Measurements from ENCODE around the gene NME2.
"Not testable (repeated sequence)": the region's sequence is repeated elsewhere in the genome, so short reads cannot be mapped to it uniquely, and the experiment has no call there.

Gene NME2

GRCh38 chr17:51153210-51154072 lies 12.8 kb upstream of the NME2 start, which contains the start of gene NME1:
Gene NME1 (plus strand): TSS chr17:51153559. CDS start chr17:51155655, 2,096 bp downstream.
- peak; percentile 97 for DNase-seq (ENCODE audit: low spot score)

GRCh38 chr17:51154176-51154575 lies 12.0 kb upstream of the NME2 start:
- no peak for DNase-seq (ENCODE audit: low spot score)

GRCh38 chr17:51155416-51155815 lies 10.8 kb upstream of the NME2 start:
- DNase-seq (ENCODE audit: low spot score), result no peak

GRCh38 chr17:51159604-51160003 lies 6.6 kb upstream of the NME2 start:
- DNase-seq (ENCODE audit: low spot score), result no peak

- no peak for DNase-seq (ENCODE audit: low spot score)
These were observed 4.7 kb upstream of the NME2 start for GRCh38 chr17:51161541-51161940.

GRCh38 chr17:51164911-51165679 lies 1.1 kb upstream of the NME2 start:
- DNase-seq (ENCODE audit: low spot score), result no peak

GRCh38 chr17:51165680-51166197 lies 472 bp upstream of the NME2 start:
- no peak for DNase-seq (ENCODE audit: low spot score)

GRCh38 chr17:51166987-51167931 lies 1.0 kb downstream of the NME2 start:
- DNase-seq (ENCODE audit: low spot score), result peak; percentile 53

GRCh38 chr17:51169340-51169739 lies 3.1 kb downstream of the NME2 start:
- no peak for DNase-seq (ENCODE audit: low spot score)

GRCh38 chr17:51170736-51171135 lies 4.5 kb downstream of the NME2 start:
- DNase-seq (ENCODE audit: low spot score), result no peak

GRCh38 chr17:51172030-51172429 lies 5.8 kb downstream of the NME2 start:
- not testable (repeated sequence) for DNase-seq (ENCODE audit: low spot score)

- DNase-seq (ENCODE audit: low spot score), result no peak
These were observed 14.3 kb downstream of the NME2 start for GRCh38 chr17:51180486-51180885.

- DNase-seq (ENCODE audit: low spot score), result no peak
These were observed 17.9 kb downstream of the NME2 start for GRCh38 chr17:51184124-51184523.

GRCh38 chr17:51185763-51186332 lies 19.6 kb downstream of the NME2 start:
- no peak for DNase-seq (ENCODE audit: low spot score)

- DNase-seq (ENCODE audit: low spot score), result no peak
These were observed 22.1 kb downstream of the NME2 start for GRCh38 chr17:51188271-51188833.

- DNase-seq (ENCODE audit: low spot score), result no peak
These were observed 23.0 kb downstream of the NME2 start for GRCh38 chr17:51189162-51189561.

- DNase-seq (ENCODE audit: low spot score), result no peak
These were observed 23.4 kb downstream of the NME2 start for GRCh38 chr17:51189628-51190027.

- no peak for DNase-seq (ENCODE audit: low spot score)
These were observed 25.7 kb downstream of the NME2 start for GRCh38 chr17:51191895-51192294.

- no peak for DNase-seq (ENCODE audit: low spot score)
These were observed 31.5 kb downstream of the NME2 start for GRCh38 chr17:51197754-51198153.

GRCh38 chr17:51200295-51200694 lies 34.1 kb downstream of the NME2 start:
- DNase-seq (ENCODE audit: low spot score), result no peak

GRCh38 chr17:51200846-51201245 lies 34.6 kb downstream of the NME2 start:
- no peak for DNase-seq (ENCODE audit: low spot score)
